IPS DF 19.7 (cell line): Measurements from ENCODE around the gene CYP24A1.

ENCODE experiments used
- DNase-seq: peaks from one replicate; pipeline ENCODE4 v3.0.0-alpha.2; 2013; ENCODE audit warnings: low read depth, low spot score

The CYP24A1 gene

GRCh38 chr20:54156981-54157835 is 16.6 kb downstream of the CYP24A1 start:
- DNase-seq = no peak

DNA sequence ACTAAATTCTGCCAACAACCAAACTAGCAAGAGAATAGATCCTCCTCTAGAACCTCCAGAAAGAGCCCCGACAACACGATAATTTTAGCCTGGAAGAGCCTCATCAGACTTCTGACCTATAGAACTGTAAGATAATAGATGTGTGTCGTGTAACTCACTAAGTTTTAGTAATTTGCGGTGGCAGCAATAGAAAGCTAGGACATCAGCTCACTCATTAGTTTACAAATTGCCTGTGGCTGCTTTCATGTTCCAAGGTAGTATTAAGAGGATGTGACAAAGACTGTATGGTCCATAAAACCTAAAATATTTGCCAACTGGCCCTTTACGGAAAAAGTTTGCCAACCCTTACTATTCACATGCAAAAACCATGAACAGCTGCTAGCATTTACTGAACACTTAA is 17.3 kb downstream of the CYP24A1 start:
- DNase-seq = no peak

DNA sequence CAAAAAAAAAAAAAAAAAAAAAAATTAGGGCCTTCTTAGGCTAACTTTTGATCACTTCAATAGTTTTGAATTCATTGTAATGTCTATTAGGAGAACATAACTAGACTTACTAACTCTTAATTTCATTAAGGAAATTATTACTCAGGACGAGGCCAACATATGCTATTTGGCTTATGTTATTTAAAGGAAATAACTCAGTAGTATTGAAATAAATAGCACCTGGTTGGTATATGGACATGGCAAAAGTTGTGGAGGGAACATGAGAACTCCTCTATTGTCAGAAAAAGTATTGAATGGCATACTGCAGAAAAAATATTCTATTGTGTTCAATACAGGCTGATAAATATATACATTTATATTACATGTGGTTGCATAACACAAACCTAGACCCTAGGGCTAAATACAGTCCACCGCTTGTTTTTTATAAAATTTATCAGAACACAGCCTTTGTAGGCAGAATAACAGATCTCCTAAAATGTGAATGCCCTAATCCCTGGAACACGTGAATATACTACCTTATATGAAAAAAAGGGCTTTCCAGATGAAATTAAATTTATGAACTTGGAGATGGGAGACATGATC is 18.0 kb downstream of the CYP24A1 start:
- no peak for DNase-seq

GRCh38 chr20:54154439-54154838 is 19.3 kb downstream of the CYP24A1 start:
- no peak for DNase-seq

DNA sequence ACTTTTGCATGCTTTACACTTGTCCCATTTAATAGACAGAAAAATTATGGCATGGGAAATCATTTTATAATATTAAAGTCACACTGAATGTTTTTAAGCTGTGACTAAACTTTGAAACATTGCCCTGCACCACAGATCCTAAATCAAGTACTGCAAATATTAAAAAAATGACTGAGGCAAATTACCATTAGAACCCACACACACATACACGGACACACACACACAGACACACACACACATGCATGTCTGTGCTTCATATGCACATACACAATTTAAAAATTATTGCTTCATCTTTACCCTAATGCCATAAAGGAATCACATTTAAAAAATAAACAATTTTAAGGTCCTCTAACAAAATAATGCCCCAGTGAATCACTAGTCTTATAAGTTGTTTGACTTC is 19.9 kb downstream of the CYP24A1 start:
- no peak for DNase-seq

- no peak for DNase-seq
Measured at GRCh38 chr20:54153041-54153327, 20.8 kb downstream of the CYP24A1 start.

GRCh38 chr20:54152227-54153040 is 21.4 kb downstream of the CYP24A1 start:
- DNase-seq = no peak

DNA sequence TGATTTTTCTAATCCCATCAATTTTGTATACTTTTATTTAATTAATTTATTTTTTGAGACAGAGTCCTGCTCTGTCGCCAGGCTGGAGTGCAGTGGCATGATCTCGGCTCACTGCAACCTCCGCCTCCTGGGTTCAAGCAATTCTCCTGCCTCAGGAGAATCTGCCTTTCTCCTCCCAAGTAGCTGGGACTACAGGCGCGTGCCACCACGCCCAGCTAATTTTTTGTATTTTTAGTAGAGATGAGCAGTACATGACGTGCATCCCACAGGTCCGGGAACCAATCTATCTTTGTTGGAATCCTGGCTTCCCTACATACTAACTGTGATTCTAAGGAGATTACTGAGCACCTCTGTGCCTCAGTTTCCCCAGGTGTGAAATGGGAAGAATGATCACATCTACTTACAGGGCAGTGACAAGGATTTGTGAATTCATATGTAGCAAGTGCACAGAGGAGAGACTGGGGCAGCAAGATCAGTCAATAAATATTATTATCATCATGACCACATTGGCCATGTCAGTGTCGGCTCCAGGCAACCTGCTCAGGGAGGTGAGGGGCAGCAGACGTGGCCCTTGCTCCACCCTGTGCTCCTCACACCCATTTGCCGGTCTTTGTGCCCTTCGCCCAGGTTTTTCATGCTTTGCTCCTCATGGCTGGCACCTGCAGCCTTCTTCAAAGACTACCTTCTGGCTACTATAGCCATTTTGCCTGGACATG is 22.1 kb downstream of the CYP24A1 start:
- DNase-seq = no peak

GRCh38 chr20:54151075-54151439 is 22.7 kb downstream of the CYP24A1 start:
- no peak for DNase-seq

- DNase-seq = no peak
Measured at GRCh38 chr20:54149765-54150264, 24.0 kb downstream of the CYP24A1 start.

DNA sequence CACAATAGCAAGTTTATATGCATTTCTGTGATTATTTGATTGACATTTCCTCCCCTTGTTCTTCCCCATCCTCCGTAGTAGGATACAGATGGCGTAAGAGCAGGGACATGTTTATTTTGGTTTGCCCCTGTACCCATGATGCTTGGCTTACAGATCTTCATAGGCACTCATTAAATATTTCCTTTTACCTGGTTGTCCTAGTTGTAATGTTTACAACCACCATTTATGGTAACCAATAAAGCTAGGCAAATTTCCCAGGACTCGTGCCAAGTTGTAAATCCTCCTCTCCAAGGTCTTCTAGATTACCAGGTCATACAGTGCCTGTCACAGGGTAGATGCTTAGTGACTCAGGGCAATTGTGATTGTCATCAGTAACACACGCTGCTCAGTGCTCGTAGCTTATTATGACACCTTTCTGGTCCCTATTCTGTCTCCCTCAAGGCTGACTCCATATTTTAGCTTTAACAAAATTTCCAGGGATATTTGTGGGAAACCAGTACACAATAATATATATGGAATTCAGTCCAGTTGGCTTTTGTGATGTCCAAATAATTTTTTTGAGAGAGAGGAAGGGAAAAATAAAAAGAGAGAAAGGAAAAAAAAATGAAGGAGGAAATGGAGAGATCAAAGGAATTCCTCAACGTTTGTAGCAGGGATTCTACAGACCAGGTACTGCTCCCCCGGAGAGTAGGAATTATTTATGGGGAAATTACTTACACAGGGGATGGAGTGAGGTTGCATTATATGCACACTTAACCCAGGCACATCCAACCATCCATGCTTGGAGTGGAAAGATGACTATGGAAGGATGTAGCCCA is 24.6 kb downstream of the CYP24A1 start:
- no peak for DNase-seq

DNA sequence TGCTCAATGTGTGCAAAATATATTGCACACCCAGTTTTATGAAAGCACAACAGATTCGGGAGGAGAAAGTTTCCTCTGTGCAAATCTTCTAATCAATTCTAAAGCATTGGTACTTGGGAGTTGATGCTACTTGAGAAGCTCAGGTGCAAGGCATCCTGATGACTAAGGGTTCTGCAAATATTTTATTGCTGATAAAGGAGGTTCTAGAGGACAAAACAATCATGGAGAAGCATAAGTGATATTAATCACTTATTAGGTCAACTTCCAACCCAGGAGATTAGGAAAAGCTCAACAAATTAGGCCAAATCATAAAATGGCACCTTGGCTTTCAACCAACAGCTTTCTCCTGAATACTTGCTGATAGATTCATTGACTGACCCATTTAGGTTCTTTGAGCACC is 27.1 kb downstream of the CYP24A1 start:
- DNase-seq = no peak

GRCh38 chr20:54144847-54145414 is 28.9 kb downstream of the CYP24A1 start:
- DNase-seq = no peak

- DNase-seq = no peak
Measured at GRCh38 chr20:54140927-54141566, 32.7 kb downstream of the CYP24A1 start.

GRCh38 chr20:54140486-54140885 is 33.3 kb downstream of the CYP24A1 start:
- DNase-seq = no peak

GRCh38 chr20:54140067-54140466 is 33.7 kb downstream of the CYP24A1 start:
- no peak for DNase-seq

DNA sequence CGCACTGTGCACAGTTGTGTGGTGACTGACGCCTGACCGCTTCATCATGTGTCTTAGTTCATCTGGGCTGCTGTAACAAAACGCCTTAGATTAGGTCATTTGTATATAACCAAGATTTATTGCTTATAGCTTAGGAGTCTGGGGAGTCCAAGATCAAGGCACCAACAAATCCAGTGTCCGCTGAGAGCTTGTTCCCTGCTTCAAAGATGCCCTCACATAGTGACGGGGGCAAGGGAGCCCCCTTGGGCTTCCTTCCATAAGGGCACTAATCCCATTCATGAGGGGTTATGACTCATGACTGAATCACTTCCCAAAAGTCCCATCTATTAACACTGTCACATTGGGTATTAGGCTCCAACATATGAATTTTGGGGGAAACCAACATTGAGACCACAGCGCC is 34.6 kb downstream of the CYP24A1 start:
- DNase-seq = no peak

- DNase-seq = no peak
Measured at GRCh38 chr20:54138427-54138826, 35.4 kb downstream of the CYP24A1 start.

DNA sequence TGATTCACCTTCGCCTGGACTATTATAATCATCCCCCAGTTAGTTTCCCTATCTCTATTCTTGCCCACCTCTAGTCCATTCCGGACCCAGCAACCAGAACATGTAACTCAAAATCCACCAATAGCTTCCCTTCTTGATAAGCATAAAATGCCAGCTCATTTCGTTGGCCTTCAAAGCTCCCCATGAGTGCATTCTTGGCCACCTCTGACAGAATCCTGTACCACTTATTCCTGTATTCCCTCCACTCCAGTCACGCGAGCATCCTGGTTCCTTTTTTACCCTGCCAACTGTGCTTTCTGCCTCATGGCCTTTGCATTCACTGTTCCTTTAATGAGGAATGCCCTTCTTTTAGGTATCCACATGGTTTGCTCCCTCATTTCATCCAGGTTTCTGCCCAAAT is 36.7 kb downstream of the CYP24A1 start:
- DNase-seq = no peak
